HepG2 (cell line): ENCODE measurements around the gene OSBPL5. TPM values are rescaled to one million over a fixed set of nuclear protein-coding genes. Genes with fewer than 3 reads are reported as not detected.

Source experiments
- ATAC-seq: fragments of 200-7000 bp; cut with Tn5 transposase; 3 replicates; pipeline ENCODE4 v1.9.1; 2020; ENCODE audit warnings: mild to moderate bottlenecking, moderate library complexity
- BruUV-seq: library from RNA; stranded (reverse); fragments of 400-500 nt; replicated peaks from 2 replicates; lab custom pipeline; 2021; lab: Mats Ljungman, UMichigan
- CTCF ChIA-PET: fragments of 300-600 bp; formaldehyde crosslinking; extraction: SDS; loops from one replicate; lab custom pipeline; 2021; ENCODE audit warnings: low total read pairs, inconsistent platforms, low intra/inter-chr PET ratio; lab: Yijun Ruan, JAX
- POLR2A ChIA-PET: fragments of 350-600 bp; sonication (Branson Sonifier 250); formaldehyde crosslinking; loops from one replicate; lab custom pipeline; 2020; ENCODE audit warnings: antibody characterized with exemption, inconsistent platforms; lab: Yijun Ruan, JAX
- DNase-seq: peaks from one replicate; pipeline ENCODE4 v3.0.0-alpha.2; 2015; ENCODE audit warnings: low spot score
- FAIRE-seq: peaks from 3 replicates; lab custom pipeline; 2011; peaks lifted over from hg19 to GRCh38; lab: Jason Lieb, UNC
- H2AFZ ChIP-seq: one replicate; pipeline ENCODE4 v1.6.1; 2011; ENCODE audit warnings: low read length, inconsistent platforms
- H3K27ac ChIP-seq: fragments of 300-600 bp; 3 replicates; pipeline ENCODE4 v1.8.0; 2011; ENCODE audit warnings: mixed run types, mild to moderate bottlenecking, mixed read lengths, low read length, inconsistent platforms; ENCODE audit not compliant: insufficient read depth; ENCODE audit errors: extremely low read length
- H3K27me3 ChIP-seq, 2 experiments: fragments of 200-600 bp in 1 of 2; 2 replicates in 1 of 2; 3 replicates in 1 of 2; pipeline versions ENCODE4 v1.6.0 to v1.8.0; 2011; ENCODE audit warnings: low read length in 2 of 2, mild to moderate bottlenecking in 2 of 2, moderate library complexity in 2 of 2, inconsistent platforms in 1 of 2; ENCODE audit not compliant: insufficient read depth in 2 of 2, control insufficient read depth in 1 of 2
- H3K36me3 ChIP-seq, 2 experiments: fragments of 200-600 bp in 1 of 2; replicated peaks in 1 of 2; 2 replicates in 1 of 2; 3 replicates in 1 of 2; pipeline versions ENCODE4 v1.5.1 to v1.8.0; 2011; ENCODE audit warnings: low read length in 2 of 2, inconsistent platforms in 1 of 2; ENCODE audit not compliant: insufficient read depth in 2 of 2, control insufficient read depth in 1 of 2
- H3K4me1 ChIP-seq: 2 replicates; pipeline ENCODE4 v1.5.1; 2012; ENCODE audit warnings: low read length, inconsistent platforms; ENCODE audit not compliant: insufficient read depth
- H3K4me2 ChIP-seq: 2 replicates; pipeline ENCODE4 v1.6.0; 2011; ENCODE audit warnings: low read depth, low read length, inconsistent platforms
- H3K4me3 ChIP-seq, 3 experiments: fragments of 200-600 bp in 1 of 3; sonication (generic), shearing (Covaris generic) in 1 of 3; replicated peaks in 1 of 3; 2 replicates each; pipeline ENCODE4 v1.5.1; 2011 to 2016; ENCODE audit warnings: low read length in 3 of 3, inconsistent platforms in 2 of 3, low read depth in 2 of 3, mild to moderate bottlenecking in 2 of 3, control low read depth in 1 of 3, mixed read lengths in 1 of 3; ENCODE audit not compliant: insufficient read depth in 1 of 3
- H3K79me2 ChIP-seq: one replicate; pipeline ENCODE4 v1.6.1; 2011; ENCODE audit warnings: low read length, inconsistent platforms; ENCODE audit not compliant: insufficient read depth
- H3K9ac ChIP-seq: 2 replicates; pipeline ENCODE4 v1.6.0; 2011; ENCODE audit warnings: mild to moderate bottlenecking, low read depth, low read length, inconsistent platforms; ENCODE audit not compliant: insufficient read depth
- H3K9me3 ChIP-seq: 2 replicates; pipeline ENCODE4 v1.5.1; 2012; ENCODE audit warnings: mild to moderate bottlenecking, low read length
- H4K20me1 ChIP-seq: 2 replicates; pipeline ENCODE4 v1.6.0; 2011; ENCODE audit warnings: inconsistent platforms, mild to moderate bottlenecking, low read length, moderate library complexity; ENCODE audit not compliant: insufficient read depth
- CSRNP1 ChIP-seq: sonication (generic); formaldehyde crosslinking; IDR thresholded peaks from 2 replicates; pipeline ENCODE4 v1.8.1; 2023; ENCODE audit warnings: mild to moderate bottlenecking, missing genetic modification reagents
- SP2 ChIP-seq: sonication (generic); formaldehyde crosslinking; IDR thresholded peaks from 2 replicates; pipeline ENCODE4 v1.5.1; 2020; ENCODE audit warnings: mild to moderate bottlenecking, missing genetic modification reagents
- ZBTB39 ChIP-seq: sonication (generic); formaldehyde crosslinking; IDR thresholded peaks from 2 replicates; pipeline ENCODE4 v1.5.0; 2020; ENCODE audit warnings: missing genetic modification reagents
- ZFP1 ChIP-seq: IDR thresholded peaks from 2 replicates; pipeline ENCODE4 v1.6.1; 2016
- ZNF605 ChIP-seq: sonication (generic); formaldehyde crosslinking; IDR thresholded peaks from 2 replicates; pipeline ENCODE4 v1.8.0; 2022; ENCODE audit warnings: mild to moderate bottlenecking, missing genetic modification reagents
- ZNF749 ChIP-seq: sonication (generic); formaldehyde crosslinking; IDR thresholded peaks from 2 replicates; pipeline ENCODE4 v1.8.0; 2022; ENCODE audit warnings: mild to moderate bottlenecking, missing genetic modification reagents, moderate library complexity, borderline replicate concordance
- ZSCAN21 ChIP-seq: sonication (generic); formaldehyde crosslinking; IDR thresholded peaks from 2 replicates; pipeline ENCODE4 v1.8.0; 2022; ENCODE audit warnings: mild to moderate bottlenecking, missing genetic modification reagents, moderate library complexity, borderline replicate concordance
- WGBS: methylation state at CpG from one replicate; pipeline ENCODE4 v1.1.6; 2017; ENCODE audit warnings: low lambda C conversion rate; 5-methylcytosine and 5-hydroxymethylcytosine counted together
- in situ Hi-C: cut with HindIII; loops from 2 replicates; pipeline ENCODE4 v1.10.0; 2017; ENCODE audit warnings: low pct_unique_long_range_greater_than_20kb; ENCODE audit not compliant: extremely low pct_ligation_motif_present
- intact Hi-C: fragments of 100-400 bp; cut with micrococcal nuclease; formaldehyde crosslinking; loops from one replicate; pipeline ENCODE4 v1.10.0; 2022; ENCODE audit not compliant: unreplicated experiment
- polyA plus RNA-seq, 8 experiments: library from polyadenylated mRNA; depleted of rRNA in 3 of 8; stranded (reverse) in 7 of 8; unstranded in 1 of 8; fragments of >200 nt; fragmentation: Illumina TruSeq in 4 of 8; extraction: Trizol in 4 of 8; gene quantifications; 2 replicates each; pipeline versions ENCODE4 v1.2.1 to v1.2.3, GENCODE V29; 2011 to 2016; ENCODE audit warnings: low read depth in 4 of 8, missing spikeins in 1 of 8, mixed read lengths in 1 of 8; ENCODE audit not compliant: insufficient read depth in 1 of 8
- total RNA-seq, 5 experiments: library from RNA; depleted of rRNA; stranded (reverse); fragments of >200 nt; fragmentation: Illumina TruSeq; extraction: Trizol; gene quantifications; 2 replicates each; pipeline ENCODE4 v1.2.3, GENCODE V29; 2016; ENCODE audit warnings: low read depth in 1 of 5
- TF ChIP-seq, protein P1 (sequence below): IDR thresholded peaks from 2 replicates; pipeline ENCODE4 v1.6.1; 2012; ENCODE audit warnings: inconsistent platforms
- TF ChIP-seq, protein P2 (sequence below): sonication (generic); formaldehyde crosslinking; IDR thresholded peaks from 2 replicates; pipeline ENCODE4 v1.5.1; 2020; ENCODE audit warnings: mild to moderate bottlenecking, missing genetic modification reagents, moderate library complexity

Gene OSBPL5
- total and polyA plus RNA-seq, 2 of the 13 experiments (the other 11 are each of a cell fraction or from before 2014, with no cell fraction given): not detected

DNA sequence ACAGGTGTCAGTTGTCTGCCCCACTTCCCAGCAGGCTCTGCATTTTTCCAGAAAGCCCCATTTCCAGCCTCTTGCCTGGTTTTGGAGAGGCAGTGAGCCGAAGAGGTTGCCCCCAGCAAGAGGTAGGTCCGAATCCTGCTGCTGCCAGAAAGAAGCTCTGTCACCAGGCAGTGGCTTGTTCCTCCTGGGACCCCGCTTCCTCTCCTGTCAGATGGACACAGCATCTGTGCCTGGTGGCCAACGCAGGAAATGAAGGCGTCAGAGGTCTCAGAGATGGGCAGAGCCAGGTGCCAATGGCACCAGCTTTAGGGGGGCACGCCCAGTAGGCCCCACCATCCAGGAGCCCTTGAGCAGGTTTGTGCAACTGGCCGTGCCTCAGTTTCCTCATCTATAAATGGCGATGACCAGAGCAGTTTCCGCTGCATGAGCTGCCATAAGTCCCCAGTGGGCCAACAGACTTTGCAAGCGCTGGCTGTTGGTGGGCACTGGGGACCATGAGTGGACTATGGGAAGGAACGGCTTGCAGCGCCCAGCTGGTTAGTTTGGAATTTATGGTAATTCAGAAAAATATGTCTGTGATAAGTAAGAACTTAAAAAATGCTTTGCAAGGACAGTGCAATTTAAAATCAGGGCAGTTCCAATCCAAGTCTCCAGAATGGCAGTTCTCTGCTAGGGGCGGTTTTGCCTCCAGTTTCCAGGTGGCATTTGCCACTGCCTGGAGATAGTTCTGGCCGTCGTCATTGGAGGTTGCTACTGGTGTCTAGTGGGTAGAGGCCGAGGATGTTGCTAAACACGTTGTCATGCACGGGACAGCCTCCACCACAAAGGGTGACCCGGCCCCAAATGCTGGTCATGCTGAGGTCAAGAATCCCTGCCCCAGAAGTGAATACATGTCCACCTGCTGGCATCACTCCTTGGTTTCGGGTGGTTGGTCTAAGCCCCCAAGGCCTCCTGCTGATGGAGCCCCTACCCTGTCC lies 2.3 kb upstream of the OSBPL5 start:
- FAIRE-seq (no peak), ATAC-seq (no peak), DNase-seq (no peak)
- Histone ChIP-seq H3K9me3 (no peaks in the 10 kb centered on the region), H3K27ac (no peak overlapping the region), H4K20me1 (peaks cover 3% of the 10 kb centered on the region; the same call in 1 of the 2 replicates), H3K9ac (no peak overlapping the region), H2AFZ (no peak overlapping the region), H3K4me1 (no peaks in the 10 kb centered on the region), H3K27me3 (peaks cover 24 to 90% of the 10 kb centered on the region in 2 experiments), H3K4me2 (no peak overlapping the region), H3K4me3 (no peak overlapping the region), H3K79me2 (no peaks in the 10 kb centered on the region), H3K36me3 (no peaks in the 10 kb centered on the region)
- TF ChIP-seq, protein P1, sequence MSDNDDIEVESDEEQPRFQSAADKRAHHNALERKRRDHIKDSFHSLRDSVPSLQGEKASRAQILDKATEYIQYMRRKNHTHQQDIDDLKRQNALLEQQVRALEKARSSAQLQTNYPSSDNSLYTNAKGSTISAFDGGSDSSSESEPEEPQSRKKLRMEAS: no peak
- TF ChIP-seq ZSCAN21: no peak
- no TSS peak for BruUV-seq
- 29% methylated on average over 13 of the region's 20 CpGs for WGBS
- intact Hi-C loops: no loop called here
- POLR2A ChIA-PET: no interaction called here
- in situ Hi-C loops: no loop called here
- CTCF ChIA-PET: no interaction called here

DNA sequence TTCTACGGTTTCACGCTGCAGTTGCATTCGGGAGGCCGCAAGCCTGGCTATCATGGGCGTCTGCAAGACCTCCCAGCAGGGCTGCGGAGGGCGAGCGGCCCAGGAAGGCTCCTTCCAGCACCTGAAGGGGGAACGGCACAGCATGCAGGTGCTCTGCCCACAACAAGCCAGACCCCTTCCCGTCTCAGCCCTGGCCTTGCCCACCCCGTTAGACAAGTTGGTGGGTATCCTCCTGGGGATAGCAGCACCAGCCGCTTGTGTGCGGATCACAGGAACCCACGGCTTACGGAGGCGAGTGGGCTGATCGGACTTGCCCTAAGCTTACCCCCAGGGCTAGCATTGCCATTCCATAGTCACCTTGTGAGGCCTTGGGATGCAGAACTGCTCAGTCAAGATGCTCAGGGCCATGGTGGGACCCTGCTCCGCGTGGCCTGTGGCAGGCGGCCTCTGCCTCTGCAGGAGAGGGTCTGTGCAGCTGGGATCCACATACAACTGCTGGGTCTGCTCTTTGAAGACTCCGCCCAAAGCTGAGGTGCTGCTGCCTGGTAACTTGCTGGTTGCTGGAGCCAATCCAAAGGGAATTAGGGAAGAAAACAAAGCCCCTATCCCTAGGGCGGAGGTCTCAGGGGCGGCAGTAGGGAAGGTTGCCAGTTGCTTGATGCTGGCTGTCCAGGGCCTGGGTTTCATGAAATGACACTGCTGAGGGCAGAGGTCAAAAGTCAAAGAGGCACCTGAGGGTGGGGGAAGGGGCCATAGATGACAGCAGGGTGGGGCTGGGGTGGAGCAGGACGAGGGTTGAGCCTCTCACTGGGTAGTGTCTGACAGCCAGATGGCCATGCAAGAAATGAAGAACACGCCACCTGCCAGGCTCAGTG lies 1.4 kb upstream of the OSBPL5 start:
- H3K9ac ChIP-seq: no peak overlapping the region
- no peaks in the 10 kb centered on the region for H3K36me3 ChIP-seq
- no TSS peak for BruUV-seq
- FAIRE-seq (no peak), DNase-seq (no peak), ATAC-seq (no peak)
- H3K9me3 ChIP-seq: no peaks in the 10 kb centered on the region
- no peak overlapping the region for H2AFZ ChIP-seq
- CTCF ChIA-PET: no interaction called here
- in situ Hi-C loops (no loop called here), intact Hi-C loops (no loop called here)
- no peak overlapping the region for H3K27ac ChIP-seq
- 35% methylated on average over 4 of the region's 25 CpGs for WGBS
- no peaks in the 10 kb centered on the region for H3K79me2 ChIP-seq
- no peak overlapping the region for H3K4me3 ChIP-seq
- H3K4me1 ChIP-seq: no peaks in the 10 kb centered on the region
- H4K20me1 ChIP-seq: peaks cover 3% of the 10 kb centered on the region; the same call in 1 of the 2 replicates
- no peak overlapping the region for H3K4me2 ChIP-seq
- H3K27me3 ChIP-seq: peaks cover 24 to 90% of the 10 kb centered on the region in 2 experiments
- POLR2A ChIA-PET: no interaction called here
- TF ChIP-seq SP2 (CRISPR knock-in tag): no peak
- TF ChIP-seq ZFP1 (CRISPR knock-in tag): no peak
- TF ChIP-seq, protein P2, sequence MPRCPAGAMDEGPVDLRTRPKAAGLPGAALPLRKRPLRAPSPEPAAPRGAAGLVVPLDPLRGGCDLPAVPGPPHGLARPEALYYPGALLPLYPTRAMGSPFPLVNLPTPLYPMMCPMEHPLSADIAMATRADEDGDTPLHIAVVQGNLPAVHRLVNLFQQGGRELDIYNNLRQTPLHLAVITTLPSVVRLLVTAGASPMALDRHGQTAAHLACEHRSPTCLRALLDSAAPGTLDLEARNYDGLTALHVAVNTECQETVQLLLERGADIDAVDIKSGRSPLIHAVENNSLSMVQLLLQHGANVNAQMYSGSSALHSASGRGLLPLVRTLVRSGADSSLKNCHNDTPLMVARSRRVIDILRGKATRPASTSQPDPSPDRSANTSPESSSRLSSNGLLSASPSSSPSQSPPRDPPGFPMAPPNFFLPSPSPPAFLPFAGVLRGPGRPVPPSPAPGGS: no peak
- TF ChIP-seq ZBTB39 (CRISPR knock-in tag): no peak
- no peak for TF ChIP-seq CSRNP1 (CRISPR knock-in tag)
- no peak for TF ChIP-seq ZNF605
- TF ChIP-seq ZNF749 (CRISPR knock-in tag): no peak
